ENCODE results near the gene CHURC1.
"Not testable (repeated sequence)": the region's sequence is repeated elsewhere in the genome, so short reads cannot be mapped to it uniquely, and the experiment has no call there.

CHURC1 gene

GRCh38 chr14:64880221-64881121 is 33.8 kb upstream of the CHURC1 start:
- no peaks in the 10 kb centered on the region for H3K9me3 Mint-ChIP-seq
- peak overlapping the region; percentile 83 for H3K4me3 Mint-ChIP-seq
- peak; percentile 56 for DNase-seq (ENCODE audit: low spot score)
- H3K4me1 Mint-ChIP-seq (ENCODE audit: low read depth), result peaks cover 7% of the 10 kb centered on the region
- no peaks in the 10 kb centered on the region for H3K36me3 Mint-ChIP-seq (ENCODE audit: low read depth)
- H3K27me3 Mint-ChIP-seq (ENCODE audit: low read depth), result peaks cover 82% of the 10 kb centered on the region
- peak overlapping the region; percentile 17 for H3K27ac Mint-ChIP-seq

- Mint-ChIP-seq H3K27me3 (ENCODE audit: low read depth) (peaks cover 68% of the 10 kb centered on the region), H3K27ac (no peak overlapping the region), H3K9me3 (no peaks in the 10 kb centered on the region), H3K36me3 (ENCODE audit: low read depth) (no peaks in the 10 kb centered on the region), H3K4me1 (ENCODE audit: low read depth) (peaks cover 7% of the 10 kb centered on the region), H3K4me3 (no peak overlapping the region)
- DNase-seq (ENCODE audit: low spot score), result no peak
Observed at GRCh38 chr14:64885559-64885958, 28.7 kb upstream of the CHURC1 start.

- Mint-ChIP-seq H3K27me3 (ENCODE audit: low read depth) (peaks cover 45% of the 10 kb centered on the region), H3K27ac (no peak overlapping the region), H3K36me3 (ENCODE audit: low read depth) (no peaks in the 10 kb centered on the region), H3K9me3 (no peaks in the 10 kb centered on the region), H3K4me1 (ENCODE audit: low read depth) (no peaks in the 10 kb centered on the region), H3K4me3 (no peak overlapping the region)
- no peak for DNase-seq (ENCODE audit: low spot score)
Observed at GRCh38 chr14:64889352-64889751, 24.9 kb upstream of the CHURC1 start.

- DNase-seq (ENCODE audit: low spot score), result no peak
- no peaks in the 10 kb centered on the region for H3K36me3 Mint-ChIP-seq (ENCODE audit: low read depth)
- H3K27ac Mint-ChIP-seq, result no peak overlapping the region
- H3K4me3 Mint-ChIP-seq, result no peak overlapping the region
- peaks cover 27% of the 10 kb centered on the region for H3K27me3 Mint-ChIP-seq (ENCODE audit: low read depth)
- H3K9me3 Mint-ChIP-seq, result no peaks in the 10 kb centered on the region
- no peaks in the 10 kb centered on the region for H3K4me1 Mint-ChIP-seq (ENCODE audit: low read depth)
Observed at GRCh38 chr14:64891173-64891838, 22.9 kb upstream of the CHURC1 start.

GRCh38 chr14:64891839-64892375 is 22.3 kb upstream of the CHURC1 start:
- no peaks in the 10 kb centered on the region for H3K9me3 Mint-ChIP-seq
- DNase-seq (ENCODE audit: low spot score), result no peak
- no peaks in the 10 kb centered on the region for H3K4me1 Mint-ChIP-seq (ENCODE audit: low read depth)
- no peak overlapping the region for H3K27ac Mint-ChIP-seq
- no peak overlapping the region for H3K4me3 Mint-ChIP-seq
- H3K36me3 Mint-ChIP-seq (ENCODE audit: low read depth), result no peaks in the 10 kb centered on the region
- peaks cover 27% of the 10 kb centered on the region for H3K27me3 Mint-ChIP-seq (ENCODE audit: low read depth)

- no peak for DNase-seq (ENCODE audit: low spot score)
- H3K27ac Mint-ChIP-seq, result no peak overlapping the region
Observed at GRCh38 chr14:64899958-64900357, 14.3 kb upstream of the CHURC1 start.

GRCh38 chr14:64906022-64906421 is 8.2 kb upstream of the CHURC1 start:
- Mint-ChIP-seq H3K36me3 (ENCODE audit: low read depth) (no peaks in the 10 kb centered on the region), H3K4me3 (no peak overlapping the region), H3K4me1 (ENCODE audit: low read depth) (peaks cover 2% of the 10 kb centered on the region), H3K27ac (no peak overlapping the region), H3K27me3 (ENCODE audit: low read depth) (peaks cover 44% of the 10 kb centered on the region), H3K9me3 (no peaks in the 10 kb centered on the region)
- no peak for DNase-seq (ENCODE audit: low spot score)

More at GRCh38 chr14:64899958-64900357, 14.3 kb upstream of the CHURC1 start:
- Mint-ChIP-seq H3K4me1 (ENCODE audit: low read depth) (no peaks in the 10 kb centered on the region), H3K4me3 (no peak overlapping the region), H3K27me3 (ENCODE audit: low read depth) (peaks cover 42% of the 10 kb centered on the region), H3K9me3 (no peaks in the 10 kb centered on the region), H3K36me3 (ENCODE audit: low read depth) (no peaks in the 10 kb centered on the region)

- H3K27me3 Mint-ChIP-seq (ENCODE audit: low read depth), result peaks cover 26% of the 10 kb centered on the region
- H3K27ac Mint-ChIP-seq, result no peak overlapping the region
- H3K4me1 Mint-ChIP-seq (ENCODE audit: low read depth), result peaks cover 29% of the 10 kb centered on the region
- H3K4me3 Mint-ChIP-seq, result no peak overlapping the region
- peaks cover 10% of the 10 kb centered on the region for H3K36me3 Mint-ChIP-seq (ENCODE audit: low read depth)
- no peak for DNase-seq (ENCODE audit: low spot score)
- H3K9me3 Mint-ChIP-seq, result peaks cover 4% of the 10 kb centered on the region
Observed at GRCh38 chr14:64910847-64911495, 3.3 kb upstream of the CHURC1 start.

- H3K27me3 Mint-ChIP-seq (ENCODE audit: low read depth), result peaks cover 22% of the 10 kb centered on the region
- H3K9me3 Mint-ChIP-seq, result peaks cover 4% of the 10 kb centered on the region
- H3K27ac Mint-ChIP-seq, result no peak overlapping the region
- peaks cover 17% of the 10 kb centered on the region for H3K36me3 Mint-ChIP-seq (ENCODE audit: low read depth)
- peaks cover 36% of the 10 kb centered on the region for H3K4me1 Mint-ChIP-seq (ENCODE audit: low read depth)
- no peak overlapping the region for H3K4me3 Mint-ChIP-seq
- no peak for DNase-seq (ENCODE audit: low spot score)
Observed at GRCh38 chr14:64912261-64912660, 2.0 kb upstream of the CHURC1 start.

- peaks cover 16% of the 10 kb centered on the region for H3K27me3 Mint-ChIP-seq (ENCODE audit: low read depth)
- DNase-seq (ENCODE audit: low spot score); H3K9me3 Mint-ChIP-seq: not testable (repeated sequence)
- peaks cover 23% of the 10 kb centered on the region for H3K36me3 Mint-ChIP-seq (ENCODE audit: low read depth)
- H3K27ac Mint-ChIP-seq, result peak overlapping the region; percentile 89
- H3K4me3 Mint-ChIP-seq, result peak overlapping the region; percentile 93
- H3K4me1 Mint-ChIP-seq (ENCODE audit: low read depth), result peaks cover 44% of the 10 kb centered on the region
Observed at GRCh38 chr14:64913477-64913876, 778 bp upstream of the CHURC1 start.

GRCh38 chr14:64915029-64915424 is 772 bp downstream of the CHURC1 start:
- Mint-ChIP-seq H3K4me3 (peak overlapping the region; percentile 93), H3K27me3 (ENCODE audit: low read depth) (peaks cover 4% of the 10 kb centered on the region), H3K36me3 (ENCODE audit: low read depth) (peaks cover 27% of the 10 kb centered on the region), H3K4me1 (ENCODE audit: low read depth) (peaks cover 49% of the 10 kb centered on the region), H3K9me3 (peaks cover 4% of the 10 kb centered on the region), H3K27ac (peak overlapping the region; percentile 89)
- no peak for DNase-seq (ENCODE audit: low spot score)

GRCh38 chr14:64915797-64916196 is 1.5 kb downstream of the CHURC1 start:
- peaks cover 55% of the 10 kb centered on the region for H3K4me1 Mint-ChIP-seq (ENCODE audit: low read depth)
- DNase-seq (ENCODE audit: low spot score), result no peak
- peak overlapping the region; percentile 93 for H3K4me3 Mint-ChIP-seq
- H3K36me3 Mint-ChIP-seq (ENCODE audit: low read depth), result peaks cover 32% of the 10 kb centered on the region
- H3K9me3 Mint-ChIP-seq, result peaks cover 4% of the 10 kb centered on the region
- H3K27ac Mint-ChIP-seq, result peak overlapping the region; percentile 89
- no peaks in the 10 kb centered on the region for H3K27me3 Mint-ChIP-seq (ENCODE audit: low read depth)

GRCh38 chr14:64918216-64918615 is 4.0 kb downstream of the CHURC1 start:
- Mint-ChIP-seq H3K36me3 (ENCODE audit: low read depth) (peaks cover 40% of the 10 kb centered on the region), H3K27me3 (ENCODE audit: low read depth) (no peaks in the 10 kb centered on the region), H3K4me3 (no peak overlapping the region), H3K27ac (no peak overlapping the region), H3K4me1 (ENCODE audit: low read depth) (peaks cover 55% of the 10 kb centered on the region), H3K9me3 (peaks cover 4% of the 10 kb centered on the region)
- no peak for DNase-seq (ENCODE audit: low spot score)

- H3K4me1 Mint-ChIP-seq (ENCODE audit: low read depth), result peaks cover 51% of the 10 kb centered on the region
- H3K9me3 Mint-ChIP-seq, result no peaks in the 10 kb centered on the region
- H3K36me3 Mint-ChIP-seq (ENCODE audit: low read depth), result peaks cover 46% of the 10 kb centered on the region
- no peak overlapping the region for H3K4me3 Mint-ChIP-seq
- no peak overlapping the region for H3K27ac Mint-ChIP-seq
- no peaks in the 10 kb centered on the region for H3K27me3 Mint-ChIP-seq (ENCODE audit: low read depth)
- DNase-seq (ENCODE audit: low spot score), result no peak
Observed at GRCh38 chr14:64919215-64919614, 5.0 kb downstream of the CHURC1 start.

Data from T-helper 2 cell treated with Interferon-gamma antibody and Interleukin-4, amounts not matched to agents 5 μg/mL and 100 μg/mL, for 36 hours (primary cell).